ENCODE results near the gene NRXN2.

Gene NRXN2

DNA sequence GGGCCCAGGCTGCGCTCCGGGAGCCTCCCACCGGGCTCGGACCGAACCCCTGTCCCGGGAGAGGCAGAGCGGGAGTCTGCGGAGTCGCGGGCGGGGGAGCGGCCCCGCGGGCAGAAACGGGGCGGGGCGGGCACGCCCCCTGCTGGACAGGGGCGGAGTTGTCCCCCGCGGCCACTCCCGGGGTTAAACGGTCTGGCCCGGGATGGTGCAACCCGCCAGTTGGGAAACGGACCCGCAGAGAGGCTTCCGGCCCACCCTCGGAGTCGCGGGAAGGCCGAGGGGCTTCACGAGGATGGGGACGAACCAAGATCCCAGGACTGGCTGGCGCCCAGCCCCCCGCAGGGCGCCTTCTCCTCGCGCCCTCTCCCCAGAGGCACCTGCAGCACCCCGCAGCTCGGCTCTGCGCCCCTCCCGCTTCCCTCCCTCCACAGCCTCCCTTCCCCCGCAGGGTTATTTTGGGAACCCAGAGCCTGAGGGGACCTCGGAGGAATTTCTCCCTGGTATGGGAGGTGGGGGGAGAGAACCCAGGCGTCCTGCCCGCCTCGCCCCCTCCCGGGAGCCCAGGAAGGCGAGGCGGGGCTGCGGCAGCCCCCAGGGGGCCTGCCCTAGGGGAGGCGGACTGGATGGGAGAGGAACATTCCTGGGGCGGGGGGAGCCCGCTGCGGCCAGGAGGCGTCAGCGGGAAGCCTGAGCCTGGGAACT is 20.0 kb upstream of the NRXN2 start:
- peak; percentile 62 for DNase-seq

- no peak for DNase-seq
Observed at GRCh38 chr11:64742087-64742888, 19.3 kb upstream of the NRXN2 start.

GRCh38 chr11:64741375-64742086 is 18.5 kb upstream of the NRXN2 start:
- no peak for DNase-seq

DNA sequence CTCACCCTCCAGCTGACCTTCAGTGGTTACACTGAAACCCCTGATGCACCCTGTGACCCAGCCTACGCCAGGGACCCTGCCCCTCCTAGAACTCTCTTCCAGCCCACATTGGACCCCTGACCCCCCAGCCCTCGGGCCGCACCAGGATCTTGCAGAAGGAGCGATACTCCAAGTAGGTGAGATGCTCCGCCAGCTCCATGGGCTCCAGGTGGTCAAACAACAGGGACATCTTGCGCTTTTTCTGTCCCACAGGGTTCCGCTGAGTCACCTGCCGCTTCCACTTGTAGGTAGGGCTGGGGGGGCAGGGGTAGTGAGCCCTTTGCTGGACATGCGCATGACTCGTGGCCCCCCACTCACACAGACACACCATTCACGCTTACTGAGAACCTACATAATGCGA is 16.9 kb upstream of the NRXN2 start:
- DNase-seq: no peak

- DNase-seq: no peak
Observed at GRCh38 chr11:64736654-64737053, 13.7 kb upstream of the NRXN2 start.

- DNase-seq: no peak
Observed at GRCh38 chr11:64735725-64736259, 12.8 kb upstream of the NRXN2 start.

DNA sequence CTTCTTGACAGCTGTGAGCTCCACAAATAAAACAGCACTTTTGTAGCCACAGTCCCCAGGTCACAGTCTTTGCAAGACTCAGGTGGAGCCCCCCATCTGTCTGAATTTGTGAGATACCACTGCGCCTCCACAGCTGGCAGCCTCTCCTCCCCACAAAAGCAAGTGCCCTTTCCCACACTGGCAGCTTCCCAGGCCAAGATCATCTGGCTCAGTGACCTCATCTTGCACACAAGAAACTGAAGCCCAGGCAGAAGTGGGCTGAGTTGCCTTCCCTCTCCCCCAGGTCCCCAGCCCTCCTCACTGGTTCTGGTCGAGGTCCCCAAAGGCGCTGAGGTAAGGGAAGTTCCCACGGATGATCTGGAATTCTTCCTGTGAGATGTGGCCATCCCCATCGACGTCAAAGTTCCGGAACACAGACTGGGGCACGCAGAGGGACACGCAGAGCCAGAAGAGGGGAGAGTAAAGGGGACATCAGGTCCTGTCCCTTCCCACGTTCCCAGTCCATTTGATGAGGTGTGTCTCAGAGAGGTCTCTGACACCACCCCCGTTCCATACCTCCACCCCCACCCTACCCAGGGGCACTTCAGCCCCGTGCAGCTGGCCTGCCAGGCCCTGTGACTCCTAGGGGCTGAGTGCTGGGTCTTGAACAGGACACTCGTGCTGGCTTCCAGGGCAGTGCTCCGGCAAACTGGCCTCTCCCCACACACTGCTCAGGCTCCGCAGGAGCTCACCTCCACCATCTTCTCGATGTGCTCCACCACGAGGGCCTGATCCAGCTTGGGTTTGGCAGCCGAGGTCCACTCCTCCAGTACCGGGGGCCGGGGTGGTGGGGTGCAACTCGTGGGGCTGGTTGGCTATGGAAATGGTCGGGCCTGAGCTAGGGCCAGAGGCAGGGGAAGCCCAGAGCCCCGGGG is 12.1 kb upstream of the NRXN2 start:
- no peak for DNase-seq

DNA sequence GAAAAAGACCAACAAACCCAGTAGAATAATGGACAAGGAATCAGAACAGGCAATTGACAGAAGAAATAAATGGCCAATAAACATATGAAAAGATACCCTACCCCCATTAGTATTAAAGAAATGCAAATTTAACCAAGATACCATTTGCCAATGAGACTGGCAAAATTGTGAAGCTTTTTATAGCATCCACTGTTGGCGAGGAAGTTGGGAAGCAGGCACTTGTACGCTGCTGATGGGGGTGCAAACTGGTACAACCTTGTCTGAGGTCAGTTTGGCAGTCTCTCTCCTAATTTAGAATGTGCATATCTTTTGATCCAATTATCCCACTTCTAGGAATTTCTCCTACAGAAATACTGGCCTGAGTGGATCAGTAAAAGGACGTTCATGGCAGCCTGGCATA is 8.6 kb upstream of the NRXN2 start:
- DNase-seq: no peak

DNA sequence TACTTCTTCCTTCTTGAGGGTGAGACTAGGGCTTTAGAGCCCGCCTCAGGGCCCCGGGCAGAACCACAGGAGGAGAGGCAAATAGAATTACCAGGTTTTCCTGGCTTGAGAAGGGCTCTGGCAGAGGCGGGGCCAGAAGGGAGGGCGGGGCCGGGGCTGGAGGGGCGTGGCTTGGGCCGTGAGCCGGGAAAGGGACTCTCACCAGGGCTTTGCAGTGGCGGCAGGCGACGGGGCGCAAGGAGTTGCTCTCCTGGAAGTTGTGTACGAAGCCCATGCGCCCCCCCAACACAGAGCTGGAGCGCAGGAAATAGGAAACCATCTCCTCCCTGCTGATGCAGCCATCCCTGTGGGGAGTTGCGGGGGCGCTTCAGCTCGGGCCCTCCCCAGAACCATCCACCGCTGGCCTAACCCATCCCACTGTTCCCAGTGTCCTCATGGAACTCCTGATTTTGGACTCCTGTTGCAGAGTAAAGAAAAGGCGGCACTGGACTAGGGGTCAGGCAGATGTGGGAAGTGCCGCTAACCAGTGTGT is 6.9 kb upstream of the NRXN2 start:
- DNase-seq: no peak

GRCh38 chr11:64728757-64729365 is 5.9 kb upstream of the NRXN2 start:
- DNase-seq: no peak

- no peak for DNase-seq
Observed at GRCh38 chr11:64726867-64727530, 4.0 kb upstream of the NRXN2 start.

DNA sequence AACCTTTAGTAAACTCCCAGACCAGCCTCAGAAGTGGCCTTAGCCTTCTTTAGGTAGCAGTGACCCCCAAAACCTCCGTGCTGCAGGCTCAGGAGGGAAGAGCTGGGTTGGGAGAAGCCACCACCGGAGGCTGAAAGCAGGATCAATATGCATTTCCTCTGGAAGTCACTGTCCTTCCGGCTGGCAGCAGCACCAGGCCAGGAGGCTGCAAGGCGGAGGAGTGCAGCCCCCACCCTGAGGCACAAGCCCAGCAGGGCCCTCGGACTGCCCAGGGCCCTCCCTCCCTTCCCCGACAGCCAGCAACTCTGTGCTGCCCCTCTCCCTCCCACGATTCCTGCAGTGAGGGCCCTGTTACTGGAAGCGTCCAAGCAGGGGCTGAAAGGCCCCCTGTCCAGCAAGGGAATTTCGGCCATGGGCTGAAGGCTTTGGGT is 3.2 kb upstream of the NRXN2 start:
- no peak for DNase-seq

- DNase-seq: no peak
Observed at GRCh38 chr11:64724863-64725532, 2.0 kb upstream of the NRXN2 start.

DNA sequence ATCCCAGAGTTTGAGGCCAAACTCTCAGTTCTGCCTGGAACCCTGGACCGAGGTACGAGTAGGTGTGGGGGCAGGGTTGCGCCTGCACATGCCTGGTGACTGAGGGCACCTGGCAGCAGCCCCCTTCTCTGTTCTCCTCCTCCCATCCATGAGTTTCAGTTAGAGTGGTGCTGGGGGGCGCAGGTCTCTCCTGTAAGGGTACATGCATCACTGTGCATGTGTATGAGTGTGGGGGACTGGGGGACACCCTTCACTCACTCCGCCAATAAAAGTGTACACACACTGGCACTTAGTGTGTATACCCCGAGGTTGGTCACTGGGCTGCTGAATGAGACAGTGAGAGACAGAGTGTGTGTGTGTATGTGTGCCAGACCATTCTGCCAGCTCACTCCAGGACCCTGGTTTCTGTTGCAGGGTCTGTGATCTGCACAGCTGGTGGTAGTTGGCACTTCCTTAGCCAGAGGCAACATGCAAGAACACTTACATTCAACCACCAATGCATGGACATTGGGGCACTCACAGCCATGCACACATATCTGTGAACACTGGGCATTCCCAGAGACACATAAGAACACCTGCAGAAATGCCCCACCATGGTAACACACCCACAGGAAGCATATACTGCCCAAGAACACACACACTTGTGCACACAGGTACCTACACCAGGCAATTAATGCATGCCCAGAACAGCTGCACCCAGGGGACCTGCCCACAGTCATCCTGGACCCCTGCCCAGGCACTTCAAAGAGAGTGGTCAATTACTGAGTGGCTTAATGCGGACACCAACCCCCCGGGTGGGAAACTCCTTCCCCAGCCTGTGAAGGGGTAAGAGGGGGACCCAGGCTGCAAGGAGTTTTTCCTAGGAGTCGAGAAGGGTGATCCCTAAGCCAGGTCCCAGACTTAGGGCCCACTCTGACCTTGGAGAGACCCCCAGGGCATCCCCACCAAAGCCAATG is 1.2 kb upstream of the NRXN2 start:
- DNase-seq: no peak

- no peak for DNase-seq
Observed at GRCh38 chr11:64722141-64723065, 594 bp downstream of the NRXN2 start.

GRCh38 chr11:64721359-64721699 is 1.7 kb downstream of the NRXN2 start:
- no peak for DNase-seq

DNA sequence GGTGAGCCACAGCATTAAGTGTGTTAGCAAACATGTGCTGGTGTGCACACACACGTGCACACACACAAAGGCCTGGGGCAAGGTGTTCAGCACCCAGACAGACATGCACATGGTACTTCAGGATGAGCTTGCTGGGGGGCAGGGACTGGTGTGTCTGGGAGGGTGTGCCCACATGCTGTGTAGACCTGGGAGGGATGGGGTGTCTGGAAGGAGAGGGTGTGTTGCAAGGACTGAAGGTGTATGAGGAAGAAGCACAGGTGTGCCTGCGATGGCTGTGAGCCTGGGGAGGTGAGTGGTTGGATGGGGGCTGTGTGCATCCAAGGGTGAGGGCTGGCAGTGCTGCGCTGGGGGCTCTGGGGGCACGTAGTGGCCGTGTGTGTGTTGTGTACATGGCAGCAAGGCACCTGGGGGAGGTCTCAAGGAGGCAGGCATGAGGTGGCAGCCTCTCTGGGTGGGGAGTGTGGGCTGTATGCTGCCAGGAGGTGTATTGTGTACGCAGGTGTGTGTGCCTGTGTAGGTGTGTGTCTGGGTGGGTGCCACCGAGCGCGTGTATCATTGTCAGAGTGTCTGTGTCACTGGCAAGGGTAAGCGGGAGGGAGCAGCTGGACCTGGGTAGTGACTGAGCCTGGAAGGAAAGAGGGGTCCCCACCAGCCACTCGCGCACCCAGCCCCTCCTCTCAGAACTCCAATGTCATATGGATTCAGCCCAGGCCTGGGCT is 2.2 kb downstream of the NRXN2 start:
- no peak for DNase-seq

Measured in effector CD8-positive, alpha-beta T cell (primary cell).